ENCODE measurements around the gene MBD3L5. TPM values are rescaled to one million over a fixed set of nuclear protein-coding genes. Genes with fewer than 3 reads are reported as not detected.

MBD3L5 gene
- total RNA-seq, 2 experiments from 2014 or later: not detected

- no peak overlapping the region for H3K27ac Mint-ChIP-seq
- POLR2A ChIA-PET: no interaction called here
- CTCF ChIA-PET: no interaction called here
- DNase-seq: no peak
- H3K27me3 Mint-ChIP-seq: no peaks in the 10 kb centered on the region
- intact Hi-C loops (cut with micrococcal nuclease): no loop called here
- peaks cover 80% of the 10 kb centered on the region for H3K36me3 Mint-ChIP-seq
- H3K4me3 Mint-ChIP-seq: no peak overlapping the region
- peaks cover 8% of the 10 kb centered on the region for H3K4me1 Mint-ChIP-seq (ENCODE audit: low read depth)
- H3K9me3 Mint-ChIP-seq: peaks cover 37% of the 10 kb centered on the region
Observed at GRCh38 chr19:7074705-7075282, 44.4 kb downstream of the MBD3L5 start.

GRCh38 chr19:7076151-7076550 is 45.8 kb downstream of the MBD3L5 start:
- intact Hi-C loops (cut with micrococcal nuclease): no loop called here
- Mint-ChIP-seq H3K4me3 (no peak overlapping the region), H3K4me1 (ENCODE audit: low read depth) (peaks cover 8% of the 10 kb centered on the region), H3K36me3 (peaks cover 87% of the 10 kb centered on the region), H3K27ac (no peak overlapping the region), H3K9me3 (peaks cover 48% of the 10 kb centered on the region), H3K27me3 (no peaks in the 10 kb centered on the region)
- ChIA-PET CTCF (no interaction called here), POLR2A (no interaction called here)
- DNase-seq: no peak

GRCh38 chr19:7078008-7078407 is 47.6 kb downstream of the MBD3L5 start:
- H3K27me3 Mint-ChIP-seq: no peaks in the 10 kb centered on the region
- intact Hi-C loops (cut with micrococcal nuclease): no loop called here
- DNase-seq: no peak
- POLR2A ChIA-PET: interaction anchor here (0.6 kb wide), 1 partner anchor 1686 kb away, joined by 3 read pairs; no protein-coding TSS in a partner anchor
- H3K4me3 Mint-ChIP-seq: no peak overlapping the region
- H3K36me3 Mint-ChIP-seq: peaks cover 94% of the 10 kb centered on the region
- CTCF ChIA-PET: interaction anchor here (0.5 to 0.6 kb wide), 2 partner anchors 24 to 152 kb away, joined by 3 to 4 read pairs; no protein-coding TSS in a partner anchor
- H3K9me3 Mint-ChIP-seq: peaks cover 67% of the 10 kb centered on the region
- H3K27ac Mint-ChIP-seq: no peak overlapping the region
- no peaks in the 10 kb centered on the region for H3K4me1 Mint-ChIP-seq (ENCODE audit: low read depth)

Other genes with a start within 250 kb of the MBD3L5 start
- gene ADGRE1, start 143.0 kb upstream of the MBD3L5 start, total RNA-seq: 1 to 10 TPM; 6.6 to 6.8 TPM
- not detected for gene MBD3L2B, start 9.1 kb upstream of the MBD3L5 start, total RNA-seq
- not detected for gene MBD3L4, start 9.6 kb downstream of the MBD3L5 start, total RNA-seq
- not detected for gene MBD3L2, start 18.7 kb downstream of the MBD3L5 start, total RNA-seq
- gene MBD3L3, start 28.1 kb downstream of the MBD3L5 start, total RNA-seq: not detected
- gene ZNF557, start 39.1 kb downstream of the MBD3L5 start, total RNA-seq: 1 to 10 TPM; 7.6 to 8.0 TPM

Data from activated CD4-positive, alpha-beta memory T cell treated with anti-CD3 and anti-CD28 coated beads for 36 hours (primary cell).